GM12892 (cell line): Measurements from ENCODE around the gene DVL2.

ENCODE experiments used
- DNase-seq: peaks from one replicate; pipeline ENCODE4 v3.0.0; 2011; ENCODE audit not compliant: insufficient read length
- FAIRE-seq: peaks from 2 replicates; lab custom pipeline; 2011; peaks lifted over from hg19 to GRCh38; lab: Jason Lieb, UNC
- POLR2A ChIP-seq: IDR thresholded peaks from 2 replicates; pipeline ENCODE4 v1.6.1; 2011; ENCODE audit warnings: low read depth, low read length, control low read depth
- POLR2AphosphoS5 ChIP-seq: IDR thresholded peaks from 2 replicates; pipeline ENCODE4 v1.6.1; 2011; ENCODE audit warnings: low read depth, low read length, control low read depth
- TAF1 ChIP-seq: IDR thresholded peaks from 2 replicates; pipeline ENCODE4 v1.6.1; 2011; ENCODE audit warnings: low read depth, mild to moderate bottlenecking, control low read depth, low read length, borderline replicate concordance

Gene DVL2

GRCh38 chr17:7219229-7219811 lies 15.0 kb downstream of the DVL2 start:
- FAIRE-seq = peak; percentile 30
- TF ChIP-seq TAF1 (no peak), POLR2AphosphoS5 (no peak), POLR2A (no peak)

GRCh38 chr17:7218758-7219157 lies 15.6 kb downstream of the DVL2 start:
- TF ChIP-seq POLR2AphosphoS5 = no peak
- no peak for TF ChIP-seq TAF1
- no peak for TF ChIP-seq POLR2A
- FAIRE-seq (no peak), DNase-seq (no peak)

More at GRCh38 chr17:7219229-7219811, 15.0 kb downstream of the DVL2 start:
- DNase-seq = no peak

- DNase-seq (no peak), FAIRE-seq (no peak)
- TF ChIP-seq POLR2AphosphoS5 = no peak
Measured at GRCh38 chr17:7218166-7218565, 16.2 kb downstream of the DVL2 start.

DNA sequence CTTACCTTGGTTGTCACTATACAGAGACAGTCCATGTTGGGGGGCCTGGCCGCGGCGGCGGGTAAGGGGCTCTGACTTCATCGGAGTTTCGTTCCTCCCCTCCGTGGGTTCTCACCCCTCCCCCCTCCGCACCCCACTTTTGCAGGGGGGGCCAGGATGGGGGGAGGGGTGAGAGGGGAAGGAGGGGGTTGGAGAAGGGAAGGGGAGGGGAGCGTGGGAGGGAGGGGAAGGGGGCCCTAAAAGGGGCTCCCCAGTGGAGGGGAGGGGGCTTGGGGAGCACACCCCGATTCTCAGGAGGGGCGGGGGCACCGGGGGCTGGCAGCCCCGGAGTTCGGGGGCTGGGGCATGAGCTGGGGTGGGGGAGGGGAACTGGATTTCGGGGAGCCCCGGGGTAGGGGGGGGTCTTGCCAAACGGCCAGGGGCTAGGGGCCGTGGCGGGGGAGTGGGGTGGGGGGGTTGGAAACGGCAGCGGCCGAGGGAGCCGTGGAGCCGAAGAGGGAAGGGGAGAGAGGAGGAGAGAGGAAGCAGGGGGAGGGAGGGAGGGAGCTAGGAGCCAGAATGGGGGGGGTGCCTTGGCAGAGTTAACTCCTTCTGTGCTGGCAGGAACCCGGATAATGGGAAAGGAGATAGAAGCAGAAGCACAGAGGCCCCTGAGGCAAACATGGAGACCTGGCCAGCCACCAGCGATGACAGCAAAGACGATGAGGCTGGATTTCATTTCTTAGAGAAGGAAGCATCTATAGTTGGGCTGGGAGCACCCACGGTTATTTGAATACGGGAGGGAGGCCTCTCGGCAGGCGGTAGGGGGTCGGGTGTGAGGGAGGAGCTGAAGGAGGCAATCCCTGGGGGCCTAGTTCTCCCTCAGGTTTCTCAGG lies 17.0 kb downstream of the DVL2 start:
- peak; percentile 30 for FAIRE-seq
- no peak for TF ChIP-seq POLR2A
- TF ChIP-seq POLR2AphosphoS5 = no peak
- no peak for TF ChIP-seq TAF1
- no peak for DNase-seq

- no peak for DNase-seq
- no peak for FAIRE-seq
- TF ChIP-seq POLR2A (no peak), TAF1 (no peak)
Measured at GRCh38 chr17:7216242-7217112, 17.8 kb downstream of the DVL2 start.

DNA sequence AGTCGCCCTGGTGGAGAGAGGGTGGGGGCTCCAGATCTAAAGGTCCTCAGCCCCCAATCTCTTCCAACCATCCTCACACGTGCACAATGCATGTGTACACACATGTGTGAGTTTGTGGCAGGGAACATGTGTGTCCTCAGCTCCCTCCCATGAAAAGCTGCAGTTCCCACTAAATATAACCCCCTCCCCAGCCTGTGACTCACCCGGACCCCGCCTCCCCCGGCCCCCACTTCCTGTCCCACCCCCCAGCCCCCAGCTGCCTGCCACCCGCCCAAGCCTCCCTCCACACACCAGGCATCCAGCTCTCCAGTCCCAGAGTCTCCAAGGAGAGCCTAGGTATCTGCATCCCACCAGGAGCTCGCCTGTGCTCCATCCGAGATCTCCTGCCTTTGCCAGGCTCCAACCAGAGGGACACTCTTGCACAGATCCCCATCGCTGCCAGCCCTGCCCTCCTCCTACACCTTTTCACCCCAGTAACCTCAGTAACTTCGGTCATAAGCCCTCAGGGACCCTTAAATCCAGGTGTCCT lies 18.6 kb downstream of the DVL2 start:
- no peak for TF ChIP-seq POLR2A
- TF ChIP-seq POLR2AphosphoS5 = no peak
- TF ChIP-seq TAF1 = no peak
- FAIRE-seq = no peak
- no peak for DNase-seq

GRCh38 chr17:7215136-7215638 lies 19.1 kb downstream of the DVL2 start:
- DNase-seq (no peak), FAIRE-seq (no peak)
- TF ChIP-seq TAF1 (no peak), POLR2AphosphoS5 (no peak)

DNA sequence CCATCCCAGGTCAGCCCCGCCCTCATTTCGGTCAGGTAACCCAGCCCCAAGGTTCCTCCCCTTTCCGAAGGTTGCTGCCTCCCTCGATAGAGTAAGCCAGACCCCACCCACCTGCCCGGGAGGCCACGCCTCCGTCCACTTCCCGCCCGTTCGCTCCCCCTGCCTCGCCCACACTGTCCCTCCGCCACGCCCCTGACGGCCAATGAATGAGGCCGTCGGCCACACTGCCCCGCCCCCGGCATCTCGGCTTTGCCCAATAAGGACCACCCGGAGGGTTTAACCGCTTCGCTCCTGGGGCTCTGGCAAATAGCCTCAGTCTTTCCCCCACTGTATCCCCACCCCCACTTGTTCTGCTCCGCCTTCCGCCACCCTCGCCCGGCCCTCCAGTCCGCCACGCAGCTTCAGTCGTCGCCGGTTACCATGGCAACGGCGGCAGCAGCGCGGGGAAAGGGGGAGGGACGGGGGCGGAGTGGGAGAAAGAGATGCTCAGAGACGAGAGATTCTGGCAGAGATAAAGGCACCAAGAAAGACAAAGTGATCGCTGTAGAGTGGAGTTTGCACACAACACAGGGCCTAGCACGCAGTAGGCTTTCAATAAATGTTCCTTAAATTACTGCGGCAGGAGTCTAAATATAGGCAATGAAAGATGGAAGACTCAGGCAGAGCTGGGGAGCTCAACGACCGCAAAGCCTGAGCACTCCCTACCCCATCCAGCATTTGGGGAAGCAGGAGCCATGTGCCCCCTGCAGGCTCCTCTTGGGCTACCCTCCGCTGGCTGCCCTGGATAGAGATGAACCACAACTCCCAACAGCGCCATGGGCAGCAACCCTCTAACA lies 19.8 kb downstream of the DVL2 start:
- no peak for TF ChIP-seq POLR2AphosphoS5
- TF ChIP-seq POLR2A = no peak
- TF ChIP-seq TAF1 = no peak
- peak; percentile 100 for FAIRE-seq
- DNase-seq = peak; percentile 96

GRCh38 chr17:7213895-7214299 lies 20.4 kb downstream of the DVL2 start:
- no peak for DNase-seq
- FAIRE-seq = no peak
- TF ChIP-seq POLR2A = no peak
- TF ChIP-seq TAF1 = no peak
- TF ChIP-seq POLR2AphosphoS5 = no peak

DNA sequence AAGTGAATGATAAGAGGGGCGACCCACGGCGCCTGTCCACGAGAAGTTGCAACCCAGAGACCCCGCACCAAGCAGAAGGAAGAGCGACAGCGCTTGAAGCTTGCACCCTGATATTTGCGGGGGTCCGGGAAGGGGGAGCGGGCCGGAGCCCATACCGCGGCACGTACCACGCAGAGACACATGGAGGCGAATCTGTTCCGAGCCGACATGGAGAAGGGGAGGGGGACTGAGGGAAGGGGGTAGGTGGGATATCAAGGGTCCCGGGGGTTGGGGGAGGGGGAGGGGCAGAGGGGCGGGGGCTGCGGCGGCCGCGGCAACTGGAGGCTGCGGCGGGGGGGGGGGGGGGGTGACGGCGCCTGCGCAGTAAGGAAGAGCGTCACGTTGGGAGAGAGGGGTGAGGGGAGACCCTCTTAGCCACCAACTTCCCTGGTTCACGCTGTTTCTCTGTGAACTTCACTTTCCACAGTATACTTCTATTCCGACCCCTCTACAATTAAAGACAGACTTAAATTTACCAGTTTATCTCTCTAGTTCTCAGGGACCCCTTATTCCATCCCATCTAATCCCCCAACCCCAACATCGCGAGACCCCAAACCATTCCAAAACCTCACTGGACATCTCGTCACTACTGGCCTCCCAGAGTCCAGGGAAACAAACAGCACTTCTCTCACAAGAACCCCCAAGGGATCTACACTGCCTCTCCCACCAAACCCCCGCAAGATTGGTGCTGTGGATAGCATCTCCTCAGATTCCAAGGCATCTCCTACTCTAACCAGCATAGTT lies 22.6 kb downstream of the DVL2 start:
- no peak for FAIRE-seq
- no peak for DNase-seq
- TF ChIP-seq TAF1 (no peak), POLR2A (no peak), POLR2AphosphoS5 (no peak)
